Activated CD8-positive, alpha-beta T cell treated with anti-CD3 and anti-CD28 coated beads, Interleukin-2, amount 10 ng/mL, durations not matched to agents 7 days and 5 days (primary cell): ENCODE data around the gene ABCA10. TPM values are rescaled to one million over a fixed set of nuclear protein-coding genes. Genes with fewer than 3 reads are reported as not detected.
"Not testable (repeated sequence)": the region's sequence is repeated elsewhere in the genome, so short reads cannot be mapped to it uniquely, and the experiment has no call there.

Experiments used
- ATAC-seq: fragments of 150-1000 bp; cut with Tn5 transposase; one replicate; pipeline ENCODE4 v1.10.0; 2021; ENCODE audit warnings: moderate library complexity
- CTCF ChIA-PET: fragments of 350-600 bp; sonication (Branson Sonifier 250); formaldehyde crosslinking; loops from one replicate; lab custom pipeline; 2021; ENCODE audit warnings: antibody characterized with exemption; lab: Charles Lee
- POLR2A ChIA-PET: fragments of 350-600 bp; sonication (Branson Sonifier 250); formaldehyde crosslinking; loops from one replicate; lab custom pipeline; 2021; ENCODE audit warnings: antibody characterized with exemption; lab: Charles Lee
- DNase-seq: peaks from one replicate; pipeline ENCODE4 v3.0.0-alpha.2; 2020
- H3K27ac Mint-ChIP-seq: one replicate; pipeline ENCODE4 v1.8.0; 2021; ENCODE audit warnings: mild to moderate bottlenecking, mixed read lengths
- H3K27me3 Mint-ChIP-seq: one replicate; pipeline ENCODE4 v1.8.0; 2021; ENCODE audit warnings: low read depth, mixed read lengths
- H3K36me3 Mint-ChIP-seq: one replicate; pipeline ENCODE4 v1.8.0; 2021; ENCODE audit warnings: low read depth, mixed read lengths
- H3K4me1 Mint-ChIP-seq: one replicate; pipeline ENCODE4 v1.8.0; 2021; ENCODE audit warnings: low read depth, mixed read lengths
- H3K4me3 Mint-ChIP-seq: one replicate; pipeline ENCODE4 v1.8.0; 2021; ENCODE audit warnings: mild to moderate bottlenecking, mixed read lengths
- H3K9me3 Mint-ChIP-seq: one replicate; pipeline ENCODE4 v1.8.0; 2022; ENCODE audit warnings: mixed read lengths; ENCODE audit not compliant: insufficient read depth
- total RNA-seq, 2 experiments: library from RNA; stranded (reverse); gene quantifications; one replicate each; pipeline ENCODE4 v1.2.3, GENCODE V29; 2021

The ABCA10 gene
- total RNA-seq, 2 experiments from 2014 or later = 0.26 to 0.32 TPM

GRCh38 chr17:69179227-69179952 lies 49.2 kb downstream of the ABCA10 start:
- no peak overlapping the region for H3K4me3 Mint-ChIP-seq
- no peaks in the 10 kb centered on the region for H3K4me1 Mint-ChIP-seq
- no peak for ATAC-seq
- no peaks in the 10 kb centered on the region for H3K27me3 Mint-ChIP-seq
- H3K9me3 Mint-ChIP-seq = no peaks in the 10 kb centered on the region
- H3K27ac Mint-ChIP-seq = no peak overlapping the region
- CTCF ChIA-PET = no interaction called here
- POLR2A ChIA-PET = no interaction called here
- DNase-seq = no peak
- H3K36me3 Mint-ChIP-seq = no peaks in the 10 kb centered on the region

- H3K9me3 Mint-ChIP-seq = no peaks in the 10 kb centered on the region
- ChIA-PET POLR2A (no interaction called here), CTCF (no interaction called here)
- no peak for ATAC-seq
- H3K4me3 Mint-ChIP-seq = no peak overlapping the region
- no peak overlapping the region for H3K27ac Mint-ChIP-seq
- DNase-seq = no peak
- no peaks in the 10 kb centered on the region for H3K27me3 Mint-ChIP-seq
- H3K36me3 Mint-ChIP-seq = no peaks in the 10 kb centered on the region
- no peaks in the 10 kb centered on the region for H3K4me1 Mint-ChIP-seq
Observed at GRCh38 chr17:69176457-69176795, 52.2 kb downstream of the ABCA10 start.

DNA sequence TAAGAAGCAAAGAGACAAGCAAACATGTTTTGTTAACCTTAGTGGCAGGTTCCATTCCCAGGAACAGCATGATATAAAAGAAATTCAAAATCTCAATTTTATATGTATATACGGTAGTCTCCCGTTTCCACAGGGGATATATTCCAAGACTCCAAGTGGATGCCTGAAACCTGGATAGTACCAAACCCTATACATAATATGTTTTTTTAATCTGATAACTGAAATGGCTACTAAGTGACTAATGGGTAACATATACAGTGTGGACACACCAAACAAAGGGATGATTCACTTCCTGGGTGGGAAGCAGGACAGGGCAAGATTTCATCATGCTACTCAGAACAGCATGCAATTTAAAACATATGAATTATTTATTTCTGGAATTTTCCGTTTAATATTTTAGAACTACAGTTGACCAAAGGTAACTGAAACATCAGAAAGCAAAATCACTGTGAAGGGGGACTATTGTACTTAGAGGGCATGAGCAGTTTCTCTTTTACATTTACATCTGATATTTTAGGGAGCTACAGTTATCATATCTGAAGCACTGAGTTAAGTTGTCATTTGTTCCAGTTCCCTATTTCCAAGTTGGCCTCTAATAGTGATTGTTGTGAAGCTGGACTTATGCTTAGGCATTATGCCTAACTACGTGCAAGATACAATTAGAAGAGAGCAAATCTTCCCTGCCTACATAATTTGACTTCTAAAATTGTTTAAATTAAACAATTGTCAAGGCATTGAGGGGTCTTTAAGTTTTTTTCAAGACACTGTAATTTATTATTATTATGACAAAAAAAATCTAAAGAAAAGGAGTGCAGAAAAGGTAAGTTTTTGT lies 52.8 kb downstream of the ABCA10 start:
- no peak for DNase-seq
- Mint-ChIP-seq H3K9me3 (no peaks in the 10 kb centered on the region), H3K4me1 (no peaks in the 10 kb centered on the region), H3K4me3 (no peak overlapping the region), H3K36me3 (no peaks in the 10 kb centered on the region), H3K27me3 (no peaks in the 10 kb centered on the region), H3K27ac (no peak overlapping the region)
- ChIA-PET POLR2A (no interaction called here), CTCF (no interaction called here)
- no peak for ATAC-seq

DNA sequence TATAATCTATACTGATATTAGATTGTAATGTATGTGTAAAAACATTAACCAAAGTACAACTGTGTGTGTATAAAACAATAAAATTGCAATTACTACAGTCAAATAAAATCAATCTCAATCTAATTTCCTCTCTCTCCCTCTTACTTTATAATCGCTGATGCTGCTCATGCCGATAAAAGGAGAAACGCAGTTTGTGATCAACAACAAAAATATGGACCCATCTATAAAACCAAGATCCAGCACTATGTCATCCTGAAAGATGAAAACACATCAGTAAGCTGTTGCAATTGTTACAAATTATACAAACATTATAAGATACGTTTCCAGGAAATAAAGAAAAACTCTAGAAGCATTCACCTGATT lies 53.4 kb downstream of the ABCA10 start:
- ATAC-seq (no peak), DNase-seq (no peak)
- ChIA-PET CTCF (no interaction called here), POLR2A (no interaction called here)
- no peak overlapping the region for H3K27ac Mint-ChIP-seq
- H3K4me1 Mint-ChIP-seq = no peaks in the 10 kb centered on the region
- H3K36me3 Mint-ChIP-seq = no peaks in the 10 kb centered on the region
- no peak overlapping the region for H3K4me3 Mint-ChIP-seq
- no peaks in the 10 kb centered on the region for H3K9me3 Mint-ChIP-seq
- H3K27me3 Mint-ChIP-seq = no peaks in the 10 kb centered on the region

DNA sequence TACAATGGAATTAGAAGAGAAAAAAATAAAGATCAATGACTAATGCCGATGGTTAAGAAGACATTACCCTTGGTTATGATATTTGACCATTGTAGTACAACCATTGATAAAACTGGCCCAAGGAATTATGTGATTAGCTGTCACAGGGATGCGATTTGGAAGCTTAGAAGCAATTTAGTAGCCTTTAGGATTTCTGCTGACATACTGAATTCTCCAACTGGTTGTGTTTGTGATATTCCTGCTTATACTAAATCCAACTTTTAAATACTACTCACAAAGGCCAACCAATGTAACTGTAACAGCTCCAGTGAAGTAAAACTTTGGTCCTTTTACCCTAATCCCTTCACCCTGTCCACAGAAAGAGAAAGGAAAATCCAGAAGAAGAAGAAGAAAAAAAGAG lies 55.5 kb downstream of the ABCA10 start:
- Mint-ChIP-seq H3K27ac (no peak overlapping the region), H3K4me1 (no peaks in the 10 kb centered on the region), H3K4me3 (no peak overlapping the region), H3K36me3 (no peaks in the 10 kb centered on the region), H3K9me3 (no peaks in the 10 kb centered on the region), H3K27me3 (no peaks in the 10 kb centered on the region)
- POLR2A ChIA-PET = no interaction called here
- no peak for DNase-seq
- no peak for ATAC-seq
- CTCF ChIA-PET = no interaction called here

DNA sequence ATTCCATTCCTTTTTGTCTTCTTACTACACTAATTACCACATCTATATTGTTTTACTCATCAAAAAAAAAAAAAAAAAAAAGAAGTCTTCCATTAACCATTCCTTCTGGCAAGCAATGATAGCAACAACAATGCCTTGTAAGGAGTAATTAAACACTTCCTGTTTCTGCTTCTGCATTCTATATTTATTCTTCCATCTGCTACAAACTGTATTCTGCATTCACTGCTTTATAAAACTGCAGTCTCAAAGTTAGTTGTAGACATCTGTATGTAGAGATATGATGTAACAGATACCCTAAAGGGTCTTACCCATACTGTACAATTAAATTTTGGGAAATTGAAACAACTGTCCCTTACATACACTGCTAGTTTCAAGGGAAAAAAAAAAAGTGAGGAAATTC lies 58.2 kb downstream of the ABCA10 start:
- no peak overlapping the region for H3K27ac Mint-ChIP-seq
- ATAC-seq = no peak
- no peaks in the 10 kb centered on the region for H3K36me3 Mint-ChIP-seq
- POLR2A ChIA-PET = no interaction called here
- CTCF ChIA-PET = no interaction called here
- H3K4me3 Mint-ChIP-seq = no peak overlapping the region
- DNase-seq = no peak
- no peaks in the 10 kb centered on the region for H3K4me1 Mint-ChIP-seq
- no peaks in the 10 kb centered on the region for H3K9me3 Mint-ChIP-seq
- no peaks in the 10 kb centered on the region for H3K27me3 Mint-ChIP-seq

DNA sequence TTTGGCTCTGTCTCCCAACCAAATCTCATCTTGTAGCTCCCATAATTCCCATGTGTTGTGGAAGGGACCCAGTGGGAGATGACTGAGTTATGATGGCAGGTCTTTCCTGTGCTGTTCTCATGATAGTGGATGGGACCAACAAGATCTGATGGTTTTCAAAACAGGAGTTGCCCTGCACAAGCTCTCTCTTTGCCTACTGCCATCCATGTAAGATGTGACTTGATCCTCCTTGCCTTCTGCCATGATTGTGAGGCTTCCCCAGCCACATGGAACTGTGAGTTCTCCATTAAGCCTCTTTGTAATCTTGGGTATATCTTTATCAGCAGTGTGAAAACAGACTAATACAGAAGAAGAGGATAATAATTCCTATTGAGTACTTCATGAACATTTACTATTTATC lies 60.0 kb downstream of the ABCA10 start:
- CTCF ChIA-PET, H3K9me3 Mint-ChIP-seq, H3K27me3 Mint-ChIP-seq, H3K27ac Mint-ChIP-seq, POLR2A ChIA-PET, H3K4me3 Mint-ChIP-seq, H3K36me3 Mint-ChIP-seq, H3K4me1 Mint-ChIP-seq, ATAC-seq, DNase-seq: not testable (repeated sequence)

DNA sequence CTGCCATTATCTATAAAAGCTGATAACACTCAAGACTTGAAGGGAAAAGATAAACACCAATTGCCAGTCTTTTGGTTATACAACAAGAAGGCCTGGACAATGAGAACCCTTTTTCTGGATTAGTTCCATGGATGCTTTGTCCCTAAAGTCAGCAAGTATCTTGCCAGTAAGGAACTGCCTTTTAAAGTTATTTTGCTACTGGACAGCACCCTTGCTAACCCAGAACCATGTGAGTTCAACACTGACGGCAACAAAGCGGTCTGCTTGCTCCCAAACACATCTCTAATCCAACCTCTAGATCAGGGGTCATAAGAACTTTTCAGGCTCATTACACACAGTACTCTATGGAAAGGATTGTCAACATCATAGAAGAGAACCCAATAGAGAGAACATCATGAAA lies 61.7 kb downstream of the ABCA10 start:
- ChIA-PET POLR2A (no interaction called here), CTCF (no interaction called here)
- H3K4me1 Mint-ChIP-seq = no peaks in the 10 kb centered on the region
- no peaks in the 10 kb centered on the region for H3K9me3 Mint-ChIP-seq
- no peak overlapping the region for H3K4me3 Mint-ChIP-seq
- ATAC-seq = no peak
- H3K27ac Mint-ChIP-seq = no peak overlapping the region
- H3K36me3 Mint-ChIP-seq = no peaks in the 10 kb centered on the region
- DNase-seq = no peak
- H3K27me3 Mint-ChIP-seq = no peaks in the 10 kb centered on the region

DNA sequence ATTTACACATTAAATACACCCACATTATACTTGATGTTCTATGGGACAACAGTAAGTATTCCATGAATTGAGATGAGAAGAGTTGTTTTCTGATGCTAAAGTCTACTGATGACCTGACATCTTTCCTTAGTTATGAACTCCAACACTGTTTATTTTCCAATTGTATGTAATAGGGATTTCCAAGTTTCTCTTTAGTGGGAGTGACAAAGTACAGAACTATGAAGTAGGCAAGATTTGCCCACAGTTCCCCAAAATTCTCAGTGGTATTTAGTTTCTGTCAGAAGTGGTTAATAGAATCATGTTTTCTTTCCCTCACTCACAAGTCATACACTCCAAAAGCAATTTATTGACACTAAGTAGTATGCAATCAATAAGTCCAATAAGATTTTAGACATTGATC lies 64.4 kb downstream of the ABCA10 start:
- no peak for DNase-seq
- ChIA-PET CTCF (no interaction called here), POLR2A (no interaction called here)
- Mint-ChIP-seq H3K27ac (no peak overlapping the region), H3K9me3 (no peaks in the 10 kb centered on the region), H3K4me1 (no peaks in the 10 kb centered on the region), H3K4me3 (no peak overlapping the region), H3K27me3 (no peaks in the 10 kb centered on the region), H3K36me3 (no peaks in the 10 kb centered on the region)
- ATAC-seq = no peak

GRCh38 chr17:69159418-69159817 lies 69.2 kb downstream of the ABCA10 start:
- Mint-ChIP-seq H3K9me3 (no peaks in the 10 kb centered on the region), H3K27ac (no peak overlapping the region), H3K27me3 (no peaks in the 10 kb centered on the region), H3K36me3 (no peaks in the 10 kb centered on the region), H3K4me1 (no peaks in the 10 kb centered on the region), H3K4me3 (no peak overlapping the region)
- DNase-seq (no peak), ATAC-seq (no peak)
- POLR2A ChIA-PET = no interaction called here
- CTCF ChIA-PET = no interaction called here

- POLR2A ChIA-PET = no interaction called here
- no peaks in the 10 kb centered on the region for H3K4me1 Mint-ChIP-seq
- no peak overlapping the region for H3K27ac Mint-ChIP-seq
- no peak for ATAC-seq
- H3K9me3 Mint-ChIP-seq = no peaks in the 10 kb centered on the region
- no peak overlapping the region for H3K4me3 Mint-ChIP-seq
- DNase-seq = no peak
- no peaks in the 10 kb centered on the region for H3K36me3 Mint-ChIP-seq
- CTCF ChIA-PET = no interaction called here
- no peaks in the 10 kb centered on the region for H3K27me3 Mint-ChIP-seq
Observed at GRCh38 chr17:69154267-69154666, 74.4 kb downstream of the ABCA10 start.

DNA sequence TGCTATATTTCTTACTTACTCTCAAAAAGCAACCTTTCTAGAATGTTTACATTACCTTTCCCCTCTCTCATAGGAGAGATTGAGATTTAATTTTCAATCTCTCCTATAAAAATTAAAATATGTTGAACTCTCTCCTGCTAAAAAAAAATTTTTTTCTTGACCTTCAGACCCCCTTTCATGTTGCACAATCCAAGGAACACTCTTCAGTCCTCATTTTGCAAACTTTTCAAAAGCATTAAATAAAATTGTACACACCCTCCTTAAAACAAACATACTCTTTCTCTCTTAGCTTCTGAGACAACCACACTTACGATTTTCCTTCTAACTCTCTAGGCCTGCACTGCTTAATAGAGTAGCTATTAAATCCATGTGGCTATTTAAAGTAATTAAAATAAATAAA lies 78.3 kb downstream of the ABCA10 start:
- ATAC-seq (no peak), DNase-seq (no peak)
- Mint-ChIP-seq H3K4me1 (no peaks in the 10 kb centered on the region), H3K27me3 (no peaks in the 10 kb centered on the region), H3K36me3 (no peaks in the 10 kb centered on the region), H3K4me3 (no peak overlapping the region), H3K27ac (no peak overlapping the region), H3K9me3 (no peaks in the 10 kb centered on the region)
- CTCF ChIA-PET = no interaction called here
- POLR2A ChIA-PET = no interaction called here
